Adrenal gland (tissue), 5 donors: Measurements from ENCODE around the gene GNB5.

ENCODE experiments used
- CTCF ChIP-seq, 6 experiments: fragments of 450-650 bp in 4 of 6; fragments of 200-600 bp in 2 of 6; sonication (generic) in 1 of 6; IDR thresholded peaks; 1 replicate in 5 of 6; 2 replicates in 1 of 6; pipeline versions ENCODE4 v1.5.1 to v1.8.0; 2016 to 2021; ENCODE audit warnings: antibody characterized with exemption in 6 of 6, mild to moderate bottlenecking in 2 of 6, moderate library complexity in 1 of 6
- POLR2A ChIP-seq, 2 donors: fragments of 450-650 bp; IDR thresholded peaks; one replicate each; pipeline ENCODE4 v1.6.1; 2017; ENCODE audit warnings: antibody characterized with exemption in 2 of 2, mild to moderate bottlenecking in 2 of 2, moderate library complexity in 1 of 2
- donor health status: DM: no; HTN: no; CAD: no.

- TF ChIP-seq POLR2A (IDR thresholded peaks at IDR 0.05): no peak
- peak in 1 of 6 experiments; percentile 6 for TF ChIP-seq CTCF (IDR thresholded peaks at IDR 0.05)
Measured at GRCh38 chr15:52076889-52077781, 114.1 kb downstream of the GNB5 start.
